Stomach (tissue), 9 donors: ENCODE data around the gene MKLN1. TPM values are rescaled to one million over a fixed set of nuclear protein-coding genes. Genes with fewer than 3 reads are reported as not detected.

Experiments
- DNase-seq, 2 donors: peaks; one replicate each; pipeline versions ENCODE4 v3.0.0 to v3.0.0-alpha.2; 2013 to 2019
- H3K27ac ChIP-seq, 5 donors: fragments of 200-600 bp in 4 of 5; sonication (generic) in 4 of 5; one replicate each; pipeline ENCODE4 v1.5.1; 2013 to 2019; ENCODE audit warnings: mild to moderate bottlenecking in 1 of 5, moderate library complexity in 1 of 5
- H3K27me3 ChIP-seq, 3 donors: fragments of 200-600 bp; sonication (generic); one replicate each; pipeline ENCODE4 v1.5.1; 2017 to 2019; ENCODE audit warnings: mixed run types in 1 of 3
- H3K36me3 ChIP-seq, 4 donors: fragments of 200-600 bp; sonication (generic); 1 replicate in 3 of 4; 2 replicates in 1 of 4; pipeline ENCODE4 v1.5.1; 2016 to 2019
- H3K4me1 ChIP-seq, 4 donors: fragments of 200-600 bp; sonication (generic); one replicate each; pipeline ENCODE4 v1.5.1; 2016 to 2019
- H3K4me3 ChIP-seq, 4 donors: fragments of 200-600 bp; sonication (generic) in 3 of 4; one replicate each; pipeline ENCODE4 v1.5.1; 2016 to 2019; ENCODE audit warnings: mild to moderate bottlenecking in 1 of 4
- H3K9me3 ChIP-seq, 4 donors: fragments of 200-600 bp; sonication (generic); one replicate each; pipeline ENCODE4 v1.5.1; 2016 to 2019
- CTCF ChIP-seq, 7 experiments: fragments of 450-650 bp in 4 of 7; fragments of 200-600 bp in 3 of 7; sonication (generic) in 3 of 7; IDR thresholded peaks; one replicate each; pipeline ENCODE4 v1.5.1; 2016 to 2019; ENCODE audit warnings: antibody characterized with exemption in 7 of 7, control low read depth in 2 of 7, mild to moderate bottlenecking in 1 of 7
- EP300 ChIP-seq: sonication (generic); formaldehyde crosslinking; IDR thresholded peaks from one replicate; pipeline ENCODE4 v1.6.1; 2017; ENCODE audit warnings: antibody characterized with exemption
- POLR2A ChIP-seq, 4 donors: fragments of 450-650 bp; IDR thresholded peaks; one replicate each; pipeline ENCODE4 v1.6.1; 2016; ENCODE audit warnings: antibody characterized with exemption in 4 of 4, control low read depth in 2 of 4, mild to moderate bottlenecking in 1 of 4, moderate library complexity in 1 of 4
- POLR2AphosphoS5 ChIP-seq, 3 donors: sonication (generic); formaldehyde crosslinking; IDR thresholded peaks; one replicate each; pipeline ENCODE4 v1.6.1; 2016; ENCODE audit warnings: antibody characterized with exemption in 3 of 3
- WGBS, 5 donors: extraction: QIAGEN DNeasy Blood & Tissue Kit in 3 of 5; methylation state at CpG; one replicate each; pipeline versions ENCODE4 v1.1.5 to v1.1.7; 2013 to 2018; 5-methylcytosine and 5-hydroxymethylcytosine counted together
- intact Hi-C: fragments of 100-400 bp; cut with DNase I; formaldehyde crosslinking; loops from one replicate; pipeline ENCODE4 v1.15.1; 2023; ENCODE audit warnings: low total_unique reads
- polyA plus RNA-seq, 3 donors: library from polyadenylated mRNA; stranded (reverse); fragments of 200-250 nt; gene quantifications; one replicate each; pipeline ENCODE4 v1.2.3, GENCODE V29; 2013
- total RNA-seq, 5 donors: library from RNA; depleted of rRNA; stranded (reverse); fragments of >200 nt; gene quantifications; one replicate each; pipeline versions ENCODE4 v1.1.0 to v1.2.3, GENCODE V29; 2014 to 2016
- donor health status: healthy with polysubstance abuse.
- donor health status: Bipolar disorder and iron deficiency.
- donor health status: healthy.

MKLN1 gene
- total and polyA plus RNA-seq, 8 donors, result 9.4 to 147 (median 30.8) TPM

GRCh38 chr7:131404226-131404911 is 76.7 kb downstream of the MKLN1 start:
- Histone ChIP-seq H3K4me3 (no peak overlapping the region), H3K36me3 (peaks cover 0 to 18% (median 12%) of the 10 kb centered on the region in 4 donors), H3K27ac (peak overlapping the region in 2 of 5 donors; percentile 25 to 77), H3K4me1 (peaks cover 9 to 89% (median 53%) of the 10 kb centered on the region in 4 donors), H3K9me3 (peaks cover 0 to 7% (median 5%) of the 10 kb centered on the region in 4 donors), H3K27me3 (no peaks in the 10 kb centered on the region)
- intact Hi-C loops, result no loop called here
- WGBS, 5 donors, result 91 to 98% (median 98%) methylated on average over 7 of the region's 7 CpGs
- no peak for TF ChIP-seq POLR2A (IDR thresholded peaks at IDR 0.05)
- no peak for TF ChIP-seq POLR2AphosphoS5 (IDR thresholded peaks at IDR 0.05)
- no peak for TF ChIP-seq EP300
- no peak for TF ChIP-seq CTCF (IDR thresholded peaks at IDR 0.05)
- no peak for DNase-seq

- H3K27me3 ChIP-seq, result no peaks in the 10 kb centered on the region
- H3K9me3 ChIP-seq, result no peaks in the 10 kb centered on the region
- WGBS, 5 donors, result 87 to 95% (median 92%) methylated on average over 5 of the region's 5 CpGs
- H3K27ac ChIP-seq, result no peak overlapping the region
- no peak for DNase-seq
- no peak for TF ChIP-seq CTCF (IDR thresholded peaks at IDR 0.05)
- no peak for TF ChIP-seq POLR2A (IDR thresholded peaks at IDR 0.05)
- TF ChIP-seq EP300, result no peak
- no peak for TF ChIP-seq POLR2AphosphoS5 (IDR thresholded peaks at IDR 0.05)
- H3K4me1 ChIP-seq, result peaks cover 0 to 48% (median 28%) of the 10 kb centered on the region in 4 donors
- H3K36me3 ChIP-seq, result peaks cover 12 to 34% (median 31%) of the 10 kb centered on the region in 4 donors
- H3K4me3 ChIP-seq, result no peak overlapping the region
- intact Hi-C loops, result no loop called here
Observed at GRCh38 chr7:131409129-131409766, 81.6 kb downstream of the MKLN1 start.

- DNase-seq, result no peak
- no peaks in the 10 kb centered on the region for H3K9me3 ChIP-seq
- TF ChIP-seq EP300, result no peak
- no peak for TF ChIP-seq POLR2AphosphoS5 (IDR thresholded peaks at IDR 0.05)
- no peak for TF ChIP-seq POLR2A (IDR thresholded peaks at IDR 0.05)
- no peak for TF ChIP-seq CTCF (IDR thresholded peaks at IDR 0.05)
- H3K4me3 ChIP-seq, result no peak overlapping the region
- WGBS, 5 donors, result 93 to 100% (median 96%) methylated on average over 3 of the region's 3 CpGs
- H3K27ac ChIP-seq, result no peak overlapping the region
- intact Hi-C loops, result no loop called here
- H3K27me3 ChIP-seq, result no peaks in the 10 kb centered on the region
- H3K4me1 ChIP-seq, result peaks cover 0 to 27% (median 15%) of the 10 kb centered on the region in 4 donors
- H3K36me3 ChIP-seq, result peaks cover 12 to 55% (median 47%) of the 10 kb centered on the region in 4 donors
Observed at GRCh38 chr7:131412031-131412430, 84.4 kb downstream of the MKLN1 start.

- H3K36me3 ChIP-seq, result peaks cover 12 to 71% (median 55%) of the 10 kb centered on the region in 4 donors
- H3K4me3 ChIP-seq, result no peak overlapping the region
- no peak for DNase-seq
- intact Hi-C loops, result no loop called here
- peaks cover 0 to 10% (median 2%) of the 10 kb centered on the region in 4 donors for H3K4me1 ChIP-seq
- H3K27me3 ChIP-seq, result no peaks in the 10 kb centered on the region
- 39 to 80% (median 59%) methylated on average over 4 of the region's 4 CpGs for WGBS, 5 donors
- TF ChIP-seq EP300 (no peak), POLR2A (IDR thresholded peaks at IDR 0.05) (no peak), CTCF (IDR thresholded peaks at IDR 0.05) (no peak), POLR2AphosphoS5 (IDR thresholded peaks at IDR 0.05) (no peak)
- no peaks in the 10 kb centered on the region for H3K9me3 ChIP-seq
- no peak overlapping the region for H3K27ac ChIP-seq
Observed at GRCh38 chr7:131413711-131414110, 86.0 kb downstream of the MKLN1 start.
